K562 (cell line): ENCODE results near the gene USP20. TPM values are rescaled to one million over a fixed set of nuclear protein-coding genes. Genes with fewer than 3 reads are reported as not detected.
A peak's percentile ranks its signal among the peaks of the same experiment; 100 is the strongest.

Source experiments
- ARID1B ChIP-seq: fragments of 450-650 bp; IDR thresholded peaks from 2 replicates; pipeline ENCODE4 v1.6.1; 2016; ENCODE audit warnings: antibody characterized with exemption, mild to moderate bottlenecking, inconsistent platforms
- BDP1 ChIP-seq: IDR thresholded peaks from 3 replicates; pipeline ENCODE4 v1.6.1; 2011; ENCODE audit not compliant: insufficient read length, insufficient read depth
- CBX8 ChIP-seq: fragments of 200-600 bp; sonication (generic); IDR thresholded peaks from 2 replicates; pipeline ENCODE4 v1.6.1; 2012; ENCODE audit warnings: borderline replicate concordance, mixed run types, low read depth, mild to moderate bottlenecking, moderate library complexity, mixed read lengths, low read length, control low read depth, inconsistent platforms; ENCODE audit not compliant: poor library complexity, severe bottlenecking; ENCODE audit errors: extremely low read depth
- DMBX1 ChIP-seq: fragments of 250-450 bp; sonication (Bioruptor Pico); IDR thresholded peaks from 2 replicates; pipeline ENCODE4 v1.8.0; 2022; ENCODE audit warnings: inconsistent platforms, mild to moderate bottlenecking, moderate library complexity, borderline replicate concordance
- ELK3 ChIP-seq: fragments of 450-650 bp; formaldehyde crosslinking; IDR thresholded peaks from 2 replicates; pipeline ENCODE4 v1.4.0; 2020; ENCODE audit warnings: mild to moderate bottlenecking
- ESRRA ChIP-seq: fragments of 450-650 bp; IDR thresholded peaks from 2 replicates; pipeline ENCODE4 v1.6.1; 2014; ENCODE audit warnings: low read depth, mild to moderate bottlenecking, moderate library complexity, borderline replicate concordance
- HINFP ChIP-seq: fragments of 450-650 bp; conservative IDR thresholded peaks from 2 replicates; pipeline ENCODE4 v1.6.1; 2016; ENCODE audit warnings: missing genetic modification characterization, low read depth, mild to moderate bottlenecking, control low read depth, missing compliant biosample characterization
- HLTF ChIP-seq: fragments of 450-650 bp; IDR thresholded peaks from 2 replicates; pipeline ENCODE4 v1.6.1; 2016
- HNRNPL ChIP-seq: fragments of 200-400 bp; formaldehyde crosslinking; IDR thresholded peaks from 2 replicates; pipeline ENCODE4 v1.6.1; 2017; ENCODE audit warnings: low read depth, mild to moderate bottlenecking, low read length
- MAX ChIP-seq: sonication (generic); formaldehyde crosslinking; IDR thresholded peaks from 2 replicates; pipeline ENCODE4 v1.9.0; 2022; ENCODE audit warnings: mild to moderate bottlenecking, missing genetic modification reagents
- NKRF ChIP-seq: fragments of 450-650 bp; IDR thresholded peaks from 2 replicates; pipeline ENCODE4 v1.6.1; 2016; ENCODE audit warnings: borderline replicate concordance
- POLR3A ChIP-seq: IDR thresholded peaks from 2 replicates; pipeline ENCODE4 v1.6.1; 2011; ENCODE audit warnings: borderline replicate concordance, mild to moderate bottlenecking, moderate library complexity; ENCODE audit not compliant: insufficient read length, insufficient read depth; ENCODE audit errors: extremely low read depth
- RBM17 ChIP-seq: fragments of 200-400 bp; formaldehyde crosslinking; IDR thresholded peaks from 2 replicates; pipeline ENCODE4 v1.6.1; 2017; ENCODE audit warnings: low read depth, mild to moderate bottlenecking, low read length, borderline replicate concordance
- SOX6 ChIP-seq: fragments of 450-650 bp; IDR thresholded peaks from 2 replicates; pipeline ENCODE4 v1.6.1; 2014; ENCODE audit warnings: mild to moderate bottlenecking
- ZBTB43 ChIP-seq: sonication (generic); formaldehyde crosslinking; IDR thresholded peaks from 2 replicates; pipeline ENCODE4 v1.8.0; 2023; ENCODE audit warnings: mild to moderate bottlenecking, missing genetic modification reagents
- ZNF140 ChIP-seq: fragments of 250-450 bp; sonication (Bioruptor Pico); IDR thresholded peaks from 2 replicates; pipeline ENCODE4 v1.8.0; 2021; ENCODE audit warnings: moderate library complexity, mild to moderate bottlenecking, inconsistent platforms
- ZNF224 ChIP-seq: sonication (generic); formaldehyde crosslinking; IDR thresholded peaks from 2 replicates; pipeline ENCODE4 v1.8.0; 2022; ENCODE audit warnings: mild to moderate bottlenecking, missing genetic modification reagents
- ZNF449 ChIP-seq: fragments of 250-450 bp; sonication (Bioruptor Pico); IDR thresholded peaks from 2 replicates; pipeline ENCODE4 v1.8.0; 2022; ENCODE audit warnings: moderate library complexity, mild to moderate bottlenecking, inconsistent platforms
- ZNF696 ChIP-seq: fragments of 250-450 bp; sonication (Bioruptor Pico); conservative IDR thresholded peaks from 2 replicates; pipeline ENCODE4 v1.4.0; 2020; ENCODE audit warnings: mild to moderate bottlenecking, moderate library complexity
- polyA plus RNA-seq, 8 experiments: library from polyadenylated mRNA; depleted of rRNA in 4 of 8; stranded (reverse) in 5 of 8; unstranded in 3 of 8; fragments of >200 nt; fragmentation: Nextera tagmentation in 2 of 8; fragmentation: Illumina TruSeq in 1 of 8; extraction: Ambion mirVana in 2 of 8; extraction: Trizol in 1 of 8; gene quantifications; 2 replicates each; pipeline versions ENCODE4 v1.2.1 to v1.2.3, GENCODE V29; 2011 to 2014; ENCODE audit warnings: inconsistent platforms in 1 of 8, missing spikeins in 1 of 8
- total RNA-seq, 7 experiments: library from RNA; depleted of rRNA in 6 of 7; stranded (reverse); fragments of >200 nt in 6 of 7; fragmentation: Illumina TruSeq in 2 of 7; extraction: Trizol in 2 of 7; gene quantifications; 2 replicates each; pipeline versions ENCODE4 v1.2.1 to v1.2.3, GENCODE V29; 2011 to 2021; ENCODE audit warnings: low replicate concordance in 1 of 7

USP20 gene
- total and polyA plus RNA-seq, 9 of the 15 experiments (the other 6 are each of a cell fraction or from before 2014, with no cell fraction given): 1.9 to 136 (median 49.1) TPM

GRCh38 chr9:129858167-129858962 is 23.1 kb downstream of the USP20 start (continued):
- TF ChIP-seq CBX8: no peak
- no peak for TF ChIP-seq ZNF449
- no peak for TF ChIP-seq BDP1
- no peak for TF ChIP-seq HLTF
- TF ChIP-seq HINFP (tag): no peak
- TF ChIP-seq HNRNPL: no peak
- no peak for TF ChIP-seq ZBTB43 (CRISPR knock-in tag)
- TF ChIP-seq NKRF: peak; percentile 51; the same call in 1 of the 2 replicates
- TF ChIP-seq SOX6: no peak
- TF ChIP-seq POLR3A: no peak
- TF ChIP-seq ZNF696 (CRISPR knock-in tag): 0 out of 2 replicates have a peak, but pooled peaks have one; percentile 52
- no peak; the same call in 1 of the 2 replicates for TF ChIP-seq MAX (CRISPR knock-in tag)
- TF ChIP-seq ZNF224 (CRISPR knock-in tag): no peak
- TF ChIP-seq ELK3 (CRISPR knock-in tag): no peak
- peak; percentile 79 for TF ChIP-seq DMBX1 (CRISPR knock-in tag)
- no peak for TF ChIP-seq RBM17
- TF ChIP-seq ESRRA: no peak
- no peak for TF ChIP-seq ARID1B
- no peak for TF ChIP-seq ZNF140 (CRISPR knock-in tag)
